ENCODE data around the gene LDLRAD4.
"Not testable (repeated sequence)": the region's sequence is repeated elsewhere in the genome, so short reads cannot be mapped to it uniquely, and the experiment has no call there.

LDLRAD4 gene

DNA sequence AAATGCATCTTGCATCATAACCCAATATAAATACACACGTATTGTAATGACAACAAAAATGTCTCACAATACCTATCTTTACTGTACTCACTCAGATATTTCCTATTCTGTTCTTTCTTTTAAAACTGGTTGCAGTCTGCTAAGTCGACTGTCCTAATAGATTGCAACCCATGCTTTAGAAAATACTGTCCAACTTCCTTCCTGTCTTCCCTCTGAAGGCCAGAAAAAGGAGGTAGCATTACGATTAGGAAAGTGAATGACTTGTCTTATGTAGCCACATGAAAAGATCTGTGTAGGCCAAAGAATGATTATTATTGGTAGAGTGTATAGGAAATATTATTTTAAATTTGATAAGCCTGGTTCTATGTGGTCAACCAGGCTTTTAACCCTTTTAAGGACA is 373.7 kb downstream of the LDLRAD4 start:
- Mint-ChIP-seq H3K27ac (no peak overlapping the region), H3K4me3 (no peak overlapping the region), H3K36me3 (peaks cover 48% of the 10 kb centered on the region), H3K9me3 (peaks cover 21% of the 10 kb centered on the region), H3K27me3 (no peaks in the 10 kb centered on the region), H3K4me1 (peaks cover 39% of the 10 kb centered on the region)
- CTCF ChIA-PET, result no interaction called here
- no peak for DNase-seq

DNA sequence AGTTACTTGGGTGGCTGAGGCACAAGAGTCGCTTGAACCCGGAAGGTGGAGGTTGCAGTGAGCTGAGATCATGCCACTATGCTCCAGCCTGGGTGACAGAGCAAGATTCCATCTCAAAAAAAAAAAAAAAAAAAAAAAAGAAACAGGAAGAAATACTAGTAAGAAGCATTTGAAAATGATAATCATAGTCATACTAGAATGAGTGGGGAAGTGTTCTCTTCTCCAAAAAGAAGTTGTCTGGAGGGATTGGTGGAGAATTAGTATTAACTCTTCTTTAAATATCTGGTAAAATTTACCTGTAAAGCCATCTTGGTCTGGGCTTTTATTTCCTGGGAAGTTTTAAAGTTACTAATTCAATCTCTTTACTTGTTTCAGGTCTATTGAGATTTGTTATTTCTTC is 376.0 kb downstream of the LDLRAD4 start:
- no peak overlapping the region for H3K4me3 Mint-ChIP-seq
- H3K27ac Mint-ChIP-seq, result no peak overlapping the region
- H3K36me3 Mint-ChIP-seq, result peaks cover 56% of the 10 kb centered on the region
- H3K9me3 Mint-ChIP-seq, result peaks cover 38% of the 10 kb centered on the region
- no peaks in the 10 kb centered on the region for H3K27me3 Mint-ChIP-seq
- CTCF ChIA-PET, result interaction anchor here (1.1 kb wide), 1 partner anchor 37 kb away, joined by 3 read pairs; no protein-coding TSS in a partner anchor
- DNase-seq, result no peak
- peaks cover 30% of the 10 kb centered on the region for H3K4me1 Mint-ChIP-seq

DNA sequence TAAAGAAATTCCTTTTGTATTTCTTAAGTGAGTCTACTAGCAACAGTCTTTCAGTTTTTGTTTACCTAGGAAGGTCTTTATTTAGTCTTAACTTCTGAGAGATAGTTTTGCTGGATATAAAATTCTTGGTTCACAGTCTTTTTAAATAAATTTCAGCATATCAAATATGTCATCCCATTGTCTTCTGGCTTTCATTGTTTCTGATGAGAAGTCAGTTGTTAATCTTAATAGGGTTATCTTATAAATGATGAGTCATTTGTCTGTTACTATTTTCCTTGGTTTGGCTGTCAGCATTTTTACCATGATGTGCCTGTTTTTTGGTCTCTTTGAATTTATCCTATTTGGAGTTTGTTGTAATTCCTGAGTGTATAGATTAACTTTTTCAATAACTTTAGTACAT is 378.5 kb downstream of the LDLRAD4 start:
- H3K36me3 Mint-ChIP-seq, result peaks cover 62% of the 10 kb centered on the region
- no peak for DNase-seq
- no peaks in the 10 kb centered on the region for H3K27me3 Mint-ChIP-seq
- H3K9me3 Mint-ChIP-seq, result peaks cover 38% of the 10 kb centered on the region
- peaks cover 9% of the 10 kb centered on the region for H3K4me1 Mint-ChIP-seq
- H3K27ac Mint-ChIP-seq, result no peak overlapping the region
- CTCF ChIA-PET, result no interaction called here
- no peak overlapping the region for H3K4me3 Mint-ChIP-seq

DNA sequence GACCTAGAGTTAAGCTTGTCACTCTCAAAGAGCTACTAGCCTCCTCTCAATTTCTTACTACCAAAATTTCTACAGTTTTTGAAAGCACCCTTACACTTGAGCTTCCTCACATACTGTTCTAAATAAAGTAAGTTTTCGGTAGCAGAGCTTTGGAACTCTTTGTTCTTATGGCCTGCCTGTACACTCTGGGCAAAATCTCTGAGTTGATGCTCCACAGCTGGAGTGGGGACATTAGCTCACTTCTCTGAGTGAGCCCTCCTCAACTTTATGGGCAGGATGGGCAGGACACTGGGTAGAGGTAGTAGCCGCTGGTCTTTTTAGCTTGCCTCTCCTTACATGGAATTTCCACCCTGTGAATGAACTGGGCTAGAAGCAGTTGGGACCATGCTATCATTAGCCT is 380.0 kb downstream of the LDLRAD4 start:
- H3K27me3 Mint-ChIP-seq, result no peaks in the 10 kb centered on the region
- H3K27ac Mint-ChIP-seq, result no peak overlapping the region
- H3K9me3 Mint-ChIP-seq, result peaks cover 38% of the 10 kb centered on the region
- peaks cover 6% of the 10 kb centered on the region for H3K4me1 Mint-ChIP-seq
- H3K36me3 Mint-ChIP-seq, result peaks cover 62% of the 10 kb centered on the region
- DNase-seq, result no peak
- CTCF ChIA-PET, result interaction anchor here (0.6 kb wide), 1 partner anchor 550 kb away, joined by 3 read pairs; no protein-coding TSS in a partner anchor
- H3K4me3 Mint-ChIP-seq, result no peak overlapping the region

DNA sequence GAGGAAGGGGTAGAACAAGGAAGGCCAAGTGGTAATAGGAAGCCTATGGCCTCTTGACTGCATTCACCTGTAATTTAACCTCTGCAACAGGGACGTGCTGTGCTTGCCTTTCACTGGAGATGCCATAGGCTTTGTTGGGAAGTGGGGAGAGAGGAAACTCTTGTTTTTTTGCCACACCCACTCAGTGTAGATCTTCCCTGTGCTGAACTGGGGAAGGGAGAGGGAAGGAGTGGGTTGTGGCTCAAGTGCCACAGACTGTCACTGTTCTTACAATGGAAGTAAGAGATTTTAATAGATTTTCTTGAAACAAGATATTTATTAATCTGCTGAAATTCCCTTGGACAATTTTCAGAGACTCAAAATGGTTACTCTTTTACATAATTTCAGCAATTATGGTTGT is 380.5 kb downstream of the LDLRAD4 start:
- H3K4me1 Mint-ChIP-seq, result peaks cover 6% of the 10 kb centered on the region
- peaks cover 38% of the 10 kb centered on the region for H3K9me3 Mint-ChIP-seq
- CTCF ChIA-PET, result interaction anchor here (0.6 kb wide), 1 partner anchor 551 kb away, joined by 3 read pairs; no protein-coding TSS in a partner anchor
- no peak overlapping the region for H3K27ac Mint-ChIP-seq
- DNase-seq, result no peak
- H3K36me3 Mint-ChIP-seq, result peaks cover 58% of the 10 kb centered on the region
- H3K4me3 Mint-ChIP-seq, result no peak overlapping the region
- H3K27me3 Mint-ChIP-seq, result no peaks in the 10 kb centered on the region

DNA sequence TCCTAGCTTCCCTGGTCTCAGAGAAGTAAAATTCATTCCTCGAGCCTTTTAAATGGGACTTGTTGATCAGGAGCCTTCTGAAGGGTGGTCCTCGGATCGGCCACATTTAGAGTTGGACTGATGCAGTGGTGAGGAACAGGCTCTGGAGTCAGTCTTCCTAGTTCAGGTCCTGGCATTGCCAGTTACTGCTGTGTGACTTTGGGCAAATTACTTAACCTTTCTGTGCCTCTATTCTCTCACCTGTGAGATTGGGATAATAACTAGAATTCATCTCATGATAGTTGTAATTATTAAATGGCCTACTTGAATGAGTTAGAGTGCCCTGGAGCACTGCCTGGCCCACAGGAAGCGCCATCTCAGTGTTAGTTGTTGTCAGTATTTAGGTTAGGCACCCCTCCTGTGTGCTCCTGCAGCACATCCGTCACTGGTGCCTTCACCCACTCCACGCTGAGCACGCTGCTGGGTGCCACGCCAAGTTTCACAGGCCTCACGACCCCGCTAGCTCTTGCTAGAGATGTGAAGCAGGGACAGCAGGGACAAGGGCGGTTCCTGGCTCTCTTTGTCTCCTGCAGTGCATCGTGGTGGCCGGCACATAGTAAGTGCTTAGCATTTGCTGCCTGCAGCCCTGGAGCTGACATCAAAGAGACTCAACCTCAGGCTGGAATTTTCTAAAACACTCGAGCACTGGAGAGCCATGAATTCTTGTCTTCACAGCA is 384.9 kb downstream of the LDLRAD4 start:
- DNase-seq, result peak; percentile 13
- peaks cover 10% of the 10 kb centered on the region for H3K9me3 Mint-ChIP-seq
- CTCF ChIA-PET, result no interaction called here
- peaks cover 29% of the 10 kb centered on the region for H3K36me3 Mint-ChIP-seq
- H3K27me3 Mint-ChIP-seq, result no peaks in the 10 kb centered on the region
- no peak overlapping the region for H3K4me3 Mint-ChIP-seq
- H3K4me1 Mint-ChIP-seq, result peaks cover 21% of the 10 kb centered on the region
- H3K27ac Mint-ChIP-seq, result no peak overlapping the region

DNA sequence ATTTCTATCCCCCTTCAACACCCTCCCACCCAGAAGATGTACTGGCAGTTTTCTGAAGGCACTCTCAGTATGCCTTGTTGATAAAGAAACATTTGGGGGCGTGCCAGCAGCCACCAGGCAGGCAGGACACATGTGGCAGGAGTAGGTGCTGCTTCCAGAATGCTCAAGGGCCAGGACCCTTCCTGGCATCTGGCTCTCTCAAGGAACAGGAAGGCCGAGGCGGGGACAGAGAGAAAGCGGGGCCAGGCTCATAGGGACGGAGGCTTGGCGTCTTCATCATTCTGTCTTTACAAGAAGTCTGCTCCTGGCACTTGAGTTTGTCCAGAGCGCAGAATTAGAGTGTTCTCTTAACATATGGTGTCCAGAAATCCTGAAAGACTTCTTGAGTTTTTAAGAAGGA is 386.2 kb downstream of the LDLRAD4 start:
- H3K27me3 Mint-ChIP-seq, result no peaks in the 10 kb centered on the region
- no peak overlapping the region for H3K4me3 Mint-ChIP-seq
- no peak overlapping the region for H3K27ac Mint-ChIP-seq
- H3K4me1 Mint-ChIP-seq, result peaks cover 34% of the 10 kb centered on the region
- DNase-seq, result no peak
- peaks cover 4% of the 10 kb centered on the region for H3K9me3 Mint-ChIP-seq
- H3K36me3 Mint-ChIP-seq, result peaks cover 24% of the 10 kb centered on the region
- CTCF ChIA-PET, result no interaction called here

DNA sequence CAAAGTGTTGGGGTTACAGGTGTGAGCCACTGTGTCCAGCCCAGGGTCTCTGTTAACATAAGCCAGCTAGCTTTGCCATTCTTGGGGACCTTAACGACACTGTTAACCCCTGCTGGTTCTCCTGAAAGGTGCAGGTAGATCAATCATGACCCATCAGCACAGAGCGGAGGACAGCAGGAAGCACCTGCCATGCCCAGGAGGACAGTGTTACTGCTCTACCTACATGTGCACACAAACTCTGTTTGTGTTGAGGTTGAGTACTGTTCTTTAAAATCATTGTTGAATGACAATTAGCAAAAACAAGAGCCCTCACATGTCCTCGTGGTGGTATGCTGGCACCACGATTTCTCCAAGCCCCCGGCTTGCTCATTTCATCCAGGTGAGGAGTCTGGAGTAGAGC is 386.9 kb downstream of the LDLRAD4 start:
- no peak overlapping the region for H3K27ac Mint-ChIP-seq
- CTCF ChIA-PET, result interaction anchor here (1.4 kb wide), 1 partner anchor 47 kb away, joined by 4 read pairs; no protein-coding TSS in a partner anchor
- H3K9me3 Mint-ChIP-seq, result peaks cover 4% of the 10 kb centered on the region
- no peaks in the 10 kb centered on the region for H3K27me3 Mint-ChIP-seq
- no peak for DNase-seq
- H3K4me3 Mint-ChIP-seq, result no peak overlapping the region
- peaks cover 24% of the 10 kb centered on the region for H3K36me3 Mint-ChIP-seq
- H3K4me1 Mint-ChIP-seq, result peaks cover 36% of the 10 kb centered on the region

DNA sequence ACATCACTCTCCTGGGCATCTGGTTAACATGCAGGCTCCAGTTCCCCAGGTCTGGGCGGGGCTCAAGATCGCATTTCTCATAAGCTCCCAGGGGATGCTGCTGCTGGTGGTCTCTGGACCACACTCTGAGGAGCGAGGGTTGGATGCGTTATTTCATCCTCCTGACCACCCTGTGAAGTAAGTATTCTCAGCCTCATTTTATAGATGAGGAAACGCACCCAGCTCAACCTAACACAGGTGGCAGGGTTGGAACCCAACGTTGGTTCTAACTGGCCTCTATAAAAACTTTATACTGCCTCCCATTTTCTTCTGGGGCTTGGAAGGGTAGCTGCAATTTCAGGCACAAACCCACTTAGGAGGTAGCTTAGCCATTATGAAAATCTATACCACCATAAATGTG is 387.3 kb downstream of the LDLRAD4 start:
- no peaks in the 10 kb centered on the region for H3K27me3 Mint-ChIP-seq
- no peak overlapping the region for H3K27ac Mint-ChIP-seq
- no peak overlapping the region for H3K4me3 Mint-ChIP-seq
- peaks cover 39% of the 10 kb centered on the region for H3K4me1 Mint-ChIP-seq
- peaks cover 23% of the 10 kb centered on the region for H3K36me3 Mint-ChIP-seq
- peaks cover 4% of the 10 kb centered on the region for H3K9me3 Mint-ChIP-seq
- CTCF ChIA-PET, result interaction anchor here (0.6 to 1.4 kb wide), 2 partner anchors 48 to 879 kb away, joined by 3 to 4 read pairs; no protein-coding TSS in a partner anchor
- no peak for DNase-seq

DNA sequence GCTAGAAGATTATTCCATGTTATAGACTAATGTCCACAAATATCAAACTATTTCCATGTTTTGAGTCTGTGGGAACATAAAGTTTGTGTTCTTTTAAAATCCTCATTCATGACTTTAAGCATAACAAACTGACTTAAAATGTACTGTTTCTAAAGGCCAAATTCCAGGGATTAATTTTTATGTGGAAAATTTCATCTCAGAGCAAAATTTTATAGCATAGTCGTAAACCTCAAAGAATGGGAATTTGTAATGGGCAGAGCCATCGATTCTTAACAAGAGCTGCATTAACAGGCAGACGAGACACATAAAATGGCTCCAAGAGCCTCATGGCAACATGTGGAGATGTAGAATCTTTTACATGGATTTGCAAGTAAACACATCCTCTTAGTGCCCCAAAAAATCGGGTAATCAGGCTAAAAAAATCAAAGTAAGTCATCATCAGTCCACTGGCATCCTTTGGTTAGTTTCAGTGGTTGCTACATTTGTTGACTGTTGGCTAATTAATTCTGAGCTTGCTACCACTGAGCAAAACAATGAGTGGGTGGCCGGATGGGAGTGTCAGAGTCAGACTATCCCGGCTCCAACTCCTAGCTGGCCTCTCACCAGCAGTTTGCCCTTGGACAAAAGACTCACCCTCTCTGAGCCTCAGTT is 388.2 kb downstream of the LDLRAD4 start:
- H3K9me3 Mint-ChIP-seq, result peaks cover 4% of the 10 kb centered on the region
- DNase-seq, result peak; percentile 14
- H3K4me1 Mint-ChIP-seq, result peaks cover 47% of the 10 kb centered on the region
- no peak overlapping the region for H3K4me3 Mint-ChIP-seq
- peaks cover 20% of the 10 kb centered on the region for H3K36me3 Mint-ChIP-seq
- no peaks in the 10 kb centered on the region for H3K27me3 Mint-ChIP-seq
- H3K27ac Mint-ChIP-seq, result no peak overlapping the region
- CTCF ChIA-PET, result interaction anchor here (1.4 kb wide), 1 partner anchor 48 kb away, joined by 4 read pairs; no protein-coding TSS in a partner anchor

DNA sequence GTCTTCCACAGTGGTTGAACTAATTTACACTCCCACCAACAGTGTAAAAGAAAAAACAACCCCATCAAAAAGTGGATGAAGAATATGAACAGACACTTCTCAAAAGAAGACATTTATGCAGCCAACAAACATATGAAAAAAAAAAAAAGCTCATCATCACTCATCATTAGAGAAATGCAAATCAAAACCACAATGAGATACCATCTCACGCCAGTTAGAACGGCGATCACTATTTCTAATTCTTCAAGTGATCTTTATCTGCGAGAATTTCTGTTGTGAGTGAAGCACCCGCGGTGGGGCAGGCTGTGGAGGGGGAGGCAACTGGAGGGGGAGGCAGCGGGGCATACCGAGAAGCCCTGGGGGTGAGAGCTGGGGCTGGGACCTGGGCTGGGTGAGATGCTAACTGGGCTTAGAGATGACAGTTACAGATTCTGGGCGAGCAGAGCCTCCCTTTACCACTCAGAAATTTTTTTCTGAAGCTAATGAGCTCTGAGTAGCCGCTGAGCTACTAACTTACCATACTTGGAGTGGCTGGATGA is 389.5 kb downstream of the LDLRAD4 start:
- peaks cover 13% of the 10 kb centered on the region for H3K36me3 Mint-ChIP-seq
- DNase-seq, result peak; percentile 12
- peaks cover 60% of the 10 kb centered on the region for H3K4me1 Mint-ChIP-seq
- H3K9me3 Mint-ChIP-seq, H3K4me3 Mint-ChIP-seq, H3K27me3 Mint-ChIP-seq: not testable (repeated sequence)
- CTCF ChIA-PET, result interaction anchor here (6.9 kb wide), 1 partner anchor 49 kb away, joined by 64 read pairs; no protein-coding TSS in a partner anchor
- peak overlapping the region; percentile 42 for H3K27ac Mint-ChIP-seq

DNA sequence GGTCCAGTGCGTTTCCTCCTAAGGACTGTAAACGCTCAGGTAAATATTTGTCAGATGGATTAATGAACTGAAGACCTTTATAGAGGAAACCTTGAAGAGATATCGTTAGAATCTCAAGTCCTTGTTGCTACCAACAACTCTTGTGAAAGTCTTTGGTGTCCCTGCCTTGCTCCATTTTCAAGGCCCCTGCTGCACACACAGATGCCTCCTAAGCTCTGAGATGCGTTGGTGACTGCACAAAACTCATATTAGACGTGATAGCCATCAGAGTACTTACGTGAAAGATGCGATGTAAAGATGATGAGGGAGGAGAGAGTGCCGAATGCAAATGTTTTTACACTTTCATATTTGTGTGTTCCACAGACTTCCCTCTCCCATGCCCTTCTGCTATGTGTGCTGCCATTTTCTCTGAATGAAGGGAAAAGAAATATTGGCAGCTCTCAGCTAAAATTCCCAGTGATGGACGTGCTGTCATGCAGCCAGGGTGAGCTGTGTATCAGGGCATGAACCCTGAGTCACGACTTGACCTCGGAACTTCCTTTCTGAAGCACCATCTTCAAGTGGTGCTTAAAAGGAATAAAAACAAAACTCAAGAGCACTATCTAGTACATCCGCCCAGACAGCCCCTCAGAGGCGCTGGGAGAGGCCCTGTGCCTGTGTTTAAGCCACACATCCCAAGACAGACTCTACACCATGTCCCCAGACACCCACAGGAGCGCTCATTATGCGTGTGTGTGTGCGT is 390.4 kb downstream of the LDLRAD4 start:
- CTCF ChIA-PET, result interaction anchor here (0.8 to 6.9 kb wide), 2 partner anchors 38 to 50 kb away, joined by 3 to 64 read pairs; no protein-coding TSS in a partner anchor
- Mint-ChIP-seq H3K27me3 (no peaks in the 10 kb centered on the region), H3K36me3 (peaks cover 13% of the 10 kb centered on the region), H3K4me3 (no peak overlapping the region), H3K4me1 (peaks cover 69% of the 10 kb centered on the region), H3K9me3 (peaks cover 4% of the 10 kb centered on the region), H3K27ac (peak overlapping the region; percentile 69)
- DNase-seq, result peak; percentile 45

DNA sequence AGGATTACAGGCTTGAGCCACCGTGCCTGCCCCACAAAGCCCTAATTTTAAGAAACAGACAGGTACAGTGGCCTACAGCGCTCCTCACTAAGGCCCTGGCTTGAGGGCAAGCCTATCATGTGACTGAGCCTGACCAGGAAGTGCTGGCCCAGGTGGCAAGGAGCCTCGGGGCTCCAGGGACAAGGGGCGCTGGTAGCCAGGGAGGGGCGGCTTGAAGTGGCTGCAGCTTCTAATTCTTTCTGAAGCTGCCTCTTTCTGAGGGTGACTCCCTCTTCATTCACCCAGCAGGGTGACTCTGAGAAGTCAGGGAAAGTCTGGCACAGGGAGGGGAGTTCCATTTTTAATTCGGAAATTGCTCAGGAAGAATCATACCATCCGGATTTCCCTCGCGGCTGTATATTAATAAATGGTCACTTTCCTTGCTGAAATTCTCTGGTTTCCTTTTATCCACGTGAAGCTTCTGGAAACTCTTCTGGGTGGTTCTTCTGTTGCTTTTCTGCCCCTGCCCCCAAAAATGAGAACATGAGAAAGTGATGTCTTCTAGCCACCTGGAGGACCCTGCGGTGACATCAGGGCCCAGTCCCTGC is 392.1 kb downstream of the LDLRAD4 start:
- peak overlapping the region; percentile 90 for H3K27ac Mint-ChIP-seq
- H3K4me3 Mint-ChIP-seq, result peak overlapping the region; percentile 71
- no peak for DNase-seq

More for the DNA sequence above, 392.1 kb downstream of the LDLRAD4 start:
- CTCF ChIA-PET, result interaction anchor here (6.9 kb wide), 1 partner anchor 51 kb away, joined by 64 read pairs; no protein-coding TSS in a partner anchor
- Mint-ChIP-seq H3K27me3 (no peaks in the 10 kb centered on the region), H3K36me3 (peaks cover 17% of the 10 kb centered on the region), H3K4me1 (peaks cover 86% of the 10 kb centered on the region), H3K9me3 (peaks cover 4% of the 10 kb centered on the region)

Data from activated naive CD4-positive, alpha-beta T cell treated with anti-CD3 and anti-CD28 coated beads, Interleukin-2, amount 10 ng/mL, durations not matched to agents 7 days and 5 days (primary cell).